OCI-LY1 (cell line): ENCODE results near the gene ABCA4.

Experiments
- EZH2 ChIP-seq: fragments of 200-600 bp; sonication (generic), shearing (Covaris generic); IDR thresholded peaks from 2 replicates; pipeline ENCODE4 v1.8.0; 2017; ENCODE audit warnings: borderline replicate concordance, mixed run types, mild to moderate bottlenecking, antibody characterized with exemption, low read length, moderate library complexity, mixed read lengths
- TF ChIP-seq, protein P1 (sequence below): fragments of 200-600 bp; sonication (generic), shearing (Covaris generic); IDR thresholded peaks from 2 replicates; pipeline ENCODE4 v1.5.1; 2017; ENCODE audit warnings: mild to moderate bottlenecking, antibody characterized with exemption, low read length, moderate library complexity, mixed read lengths

DNA sequence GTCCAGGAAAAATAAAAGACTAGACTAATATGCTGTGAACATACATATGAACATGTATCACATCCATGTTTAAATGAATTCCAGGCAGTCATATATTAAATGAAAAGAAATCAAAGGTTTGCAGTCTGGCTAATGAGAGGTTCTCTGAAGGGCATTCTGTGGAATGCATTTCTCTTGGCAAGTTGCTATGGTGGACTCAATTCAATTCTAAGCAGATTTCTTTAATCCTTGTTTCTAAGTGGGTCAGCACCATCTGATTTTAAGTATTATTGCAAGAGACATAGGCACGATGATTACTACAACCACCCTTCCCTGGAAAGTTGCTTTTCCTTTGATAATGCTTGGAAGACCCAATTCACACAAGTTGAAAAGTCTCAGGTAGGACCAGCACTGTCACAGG lies 23.9 kb upstream of the ABCA4 start:
- TF ChIP-seq, protein P1, sequence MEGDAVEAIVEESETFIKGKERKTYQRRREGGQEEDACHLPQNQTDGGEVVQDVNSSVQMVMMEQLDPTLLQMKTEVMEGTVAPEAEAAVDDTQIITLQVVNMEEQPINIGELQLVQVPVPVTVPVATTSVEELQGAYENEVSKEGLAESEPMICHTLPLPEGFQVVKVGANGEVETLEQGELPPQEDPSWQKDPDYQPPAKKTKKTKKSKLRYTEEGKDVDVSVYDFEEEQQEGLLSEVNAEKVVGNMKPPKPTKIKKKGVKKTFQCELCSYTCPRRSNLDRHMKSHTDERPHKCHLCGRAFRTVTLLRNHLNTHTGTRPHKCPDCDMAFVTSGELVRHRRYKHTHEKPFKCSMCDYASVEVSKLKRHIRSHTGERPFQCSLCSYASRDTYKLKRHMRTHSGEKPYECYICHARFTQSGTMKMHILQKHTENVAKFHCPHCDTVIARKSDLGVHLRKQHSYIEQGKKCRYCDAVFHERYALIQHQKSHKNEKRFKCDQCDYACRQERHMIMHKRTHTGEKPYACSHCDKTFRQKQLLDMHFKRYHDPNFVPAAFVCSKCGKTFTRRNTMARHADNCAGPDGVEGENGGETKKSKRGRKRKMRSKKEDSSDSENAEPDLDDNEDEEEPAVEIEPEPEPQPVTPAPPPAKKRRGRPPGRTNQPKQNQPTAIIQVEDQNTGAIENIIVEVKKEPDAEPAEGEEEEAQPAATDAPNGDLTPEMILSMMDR = no peak
- no peak for TF ChIP-seq EZH2
